HG02623 (cell line): ENCODE results near the gene SNCG.
"Not testable (repeated sequence)": the region's sequence is repeated elsewhere in the genome, so short reads cannot be mapped to it uniquely, and the experiment has no call there.

Source experiments
- ATAC-seq: cut with Tn5 transposase; IDR thresholded peaks from one replicate; pipeline ENCODE4 v1.9.1; 2021; ENCODE audit warnings: moderate library complexity; ENCODE audit not compliant: unreplicated experiment

SNCG gene

DNA sequence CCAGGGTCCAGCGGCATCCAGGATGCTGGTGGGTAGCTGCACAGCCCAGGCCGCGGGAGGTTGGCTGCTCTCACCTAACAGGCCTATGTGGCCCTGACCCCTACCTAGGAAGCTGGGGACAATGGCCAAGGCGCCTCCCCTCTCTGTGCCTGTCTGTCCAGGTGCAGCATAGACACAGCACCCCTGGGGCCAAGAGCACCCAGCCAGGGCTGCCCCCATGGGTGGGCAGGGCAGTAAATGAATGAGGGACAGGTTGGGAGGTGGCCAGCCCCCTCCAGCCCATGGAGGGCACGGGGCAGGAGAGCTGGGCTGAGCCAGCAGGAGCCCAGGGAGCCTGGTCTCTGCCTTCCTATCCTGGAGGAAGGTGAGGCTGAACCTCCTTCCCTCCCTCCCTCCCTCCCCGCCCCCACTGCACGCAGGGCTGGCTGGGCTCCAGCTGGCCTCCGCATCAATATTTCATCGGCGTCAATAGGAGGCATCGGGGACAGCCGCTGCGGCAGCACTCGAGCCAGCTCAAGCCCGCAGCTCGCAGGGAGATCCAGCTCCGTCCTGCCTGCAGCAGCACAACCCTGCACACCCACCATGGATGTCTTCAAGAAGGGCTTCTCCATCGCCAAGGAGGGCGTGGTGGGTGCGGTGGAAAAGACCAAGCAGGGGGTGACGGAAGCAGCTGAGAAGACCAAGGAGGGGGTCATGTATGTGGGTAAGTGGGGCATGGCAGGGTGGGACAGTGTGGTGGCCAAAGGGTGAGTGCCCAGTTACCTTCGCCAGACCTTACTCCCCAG is at the start of gene SNCG:
Gene SNCG (plus strand): TSS at position 484 of the 785 bp plus-strand sequence. CDS start 99 bp downstream, at position 583.
- ATAC-seq, result no peak

DNA sequence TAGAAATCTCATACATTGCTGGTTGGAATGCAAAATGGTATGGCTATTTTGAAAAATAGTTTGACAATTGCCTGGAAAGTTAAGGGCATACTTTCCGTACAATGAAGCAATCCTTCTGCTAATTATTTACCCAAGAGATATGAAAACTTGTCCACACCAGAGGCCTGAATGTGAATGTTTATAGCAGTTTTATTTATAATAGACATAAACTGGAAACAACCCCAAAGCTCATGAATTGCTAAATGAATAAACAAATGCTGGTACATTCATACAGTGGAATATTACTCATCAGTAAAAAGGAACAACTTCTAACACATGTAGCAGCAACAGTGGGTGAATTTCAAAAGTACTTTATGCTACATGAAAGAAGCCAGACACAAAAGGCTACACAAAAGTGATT is 43.7 kb upstream of the SNCG start:
- no peak for ATAC-seq

DNA sequence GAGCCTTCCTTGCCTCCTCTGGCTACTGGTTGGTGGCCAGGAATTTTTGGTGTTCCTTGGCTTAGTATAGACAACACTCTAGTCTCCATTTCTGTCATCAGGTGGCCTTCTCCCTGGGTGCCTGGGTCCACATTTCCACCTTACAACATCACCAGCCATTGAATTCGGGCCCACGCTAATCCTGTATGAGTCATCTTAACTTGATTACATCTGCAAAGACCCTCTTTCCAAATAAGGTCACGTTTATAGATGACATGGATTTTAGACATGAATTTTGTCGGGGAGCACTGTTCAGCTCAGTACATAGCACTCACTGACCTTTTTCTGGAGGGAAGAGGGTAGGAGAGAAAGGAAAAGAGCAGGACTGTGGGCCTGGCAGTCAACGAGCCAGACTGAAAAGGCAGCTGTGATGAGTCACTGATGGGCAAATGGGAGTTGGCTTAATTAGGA is 40.4 kb upstream of the SNCG start:
- no peak for ATAC-seq

DNA sequence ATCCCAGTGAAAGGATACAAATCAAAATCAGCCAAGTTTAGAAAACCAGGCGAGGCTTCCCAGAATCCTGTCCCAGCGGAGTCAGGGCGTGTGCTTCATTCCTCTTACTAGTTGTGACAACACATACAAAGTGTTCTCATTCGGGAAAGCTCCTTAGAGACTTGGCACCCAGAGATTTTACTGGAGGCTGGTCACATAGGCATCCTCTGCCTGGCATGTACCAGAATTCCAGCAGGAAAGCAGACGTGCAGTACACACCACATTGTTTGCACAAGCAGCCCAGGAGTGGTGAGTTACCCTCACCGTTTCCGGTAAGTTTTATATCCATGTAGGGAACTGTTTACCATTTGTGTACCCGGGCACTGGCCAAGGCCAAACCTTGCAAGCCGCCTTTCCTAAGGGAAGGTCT is 35.8 kb upstream of the SNCG start:
- no peak for ATAC-seq

DNA sequence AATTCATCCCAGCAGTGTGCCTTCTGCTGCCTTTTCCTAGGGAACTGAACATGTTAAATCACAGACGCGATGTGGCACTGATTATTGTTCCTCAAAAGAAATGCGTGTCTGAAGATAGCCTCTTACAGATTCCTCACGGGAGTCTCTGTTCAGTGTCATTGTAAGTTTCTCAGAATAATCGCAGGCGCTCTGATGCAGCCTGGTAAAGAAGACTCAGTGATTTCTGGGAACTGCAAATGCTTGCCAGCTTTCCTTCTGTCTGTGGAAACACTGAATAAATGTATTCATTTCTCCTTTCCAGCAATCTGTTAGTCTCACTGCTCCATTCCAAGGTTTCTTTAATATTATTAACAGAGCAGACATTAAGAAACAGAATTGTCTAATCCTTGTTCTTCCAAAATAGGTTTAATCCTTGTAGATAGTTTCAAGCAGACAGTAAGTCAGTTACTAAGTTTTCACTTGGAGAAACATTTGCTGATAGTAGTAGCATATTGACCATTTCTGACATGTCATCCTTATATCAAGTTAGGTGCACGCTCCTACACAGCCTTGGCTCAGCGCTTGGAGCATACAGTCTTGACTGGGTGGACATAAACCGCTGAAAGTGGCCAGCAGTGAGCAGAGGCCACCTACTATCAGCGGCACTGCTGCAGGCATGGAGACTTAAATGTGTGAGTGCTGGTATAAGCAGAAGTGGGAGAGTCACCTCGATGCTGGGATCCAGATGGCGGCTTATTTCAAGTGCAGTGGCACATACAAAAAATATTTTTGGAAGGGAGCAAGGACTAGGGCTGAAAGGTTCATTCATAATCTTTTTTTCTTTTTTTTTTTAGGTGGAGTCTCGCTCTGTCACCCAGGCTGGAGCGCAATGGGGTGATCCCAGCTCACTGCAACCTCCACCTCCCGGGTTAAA is 28.7 kb upstream of the SNCG start:
- no peak for ATAC-seq

DNA sequence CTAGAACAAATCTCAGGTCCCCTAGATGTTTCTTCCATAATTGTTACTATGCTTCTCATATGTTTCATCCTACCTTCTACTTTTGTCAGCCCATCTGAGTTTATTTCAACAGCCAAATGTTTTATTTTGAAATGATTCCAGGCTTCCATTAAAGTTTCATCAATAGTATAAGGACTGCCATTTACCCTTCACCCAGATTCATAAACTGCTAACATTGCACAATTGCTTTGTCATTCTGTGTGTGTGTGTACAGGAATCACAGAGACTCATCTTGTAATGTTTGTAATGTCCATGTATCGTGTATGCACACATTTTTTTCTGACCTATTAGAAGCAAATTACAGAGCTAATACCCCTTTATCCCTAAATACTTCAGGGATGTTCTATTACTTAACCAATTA is 26.5 kb upstream of the SNCG start:
- no peak for ATAC-seq

DNA sequence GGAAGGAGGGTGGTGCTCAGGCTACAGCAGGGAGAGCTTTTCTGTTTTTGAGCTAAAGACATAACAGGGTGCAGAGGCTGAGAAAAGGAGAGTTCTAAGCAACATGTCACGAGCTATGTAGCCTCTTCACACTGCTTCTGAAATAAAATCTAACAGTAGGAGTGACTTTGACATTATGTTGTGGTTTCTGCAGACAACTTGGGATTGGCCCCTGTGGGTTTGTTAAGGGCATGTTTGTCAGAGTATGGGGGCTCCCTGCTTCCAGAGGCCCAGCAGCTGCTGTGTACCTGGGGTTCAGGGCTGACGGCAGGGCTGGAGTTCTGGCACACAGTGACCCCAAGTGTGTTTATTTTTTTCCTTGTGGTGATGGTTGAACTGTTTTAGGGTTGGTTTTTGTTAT is 25.7 kb upstream of the SNCG start:
- no peak for ATAC-seq

DNA sequence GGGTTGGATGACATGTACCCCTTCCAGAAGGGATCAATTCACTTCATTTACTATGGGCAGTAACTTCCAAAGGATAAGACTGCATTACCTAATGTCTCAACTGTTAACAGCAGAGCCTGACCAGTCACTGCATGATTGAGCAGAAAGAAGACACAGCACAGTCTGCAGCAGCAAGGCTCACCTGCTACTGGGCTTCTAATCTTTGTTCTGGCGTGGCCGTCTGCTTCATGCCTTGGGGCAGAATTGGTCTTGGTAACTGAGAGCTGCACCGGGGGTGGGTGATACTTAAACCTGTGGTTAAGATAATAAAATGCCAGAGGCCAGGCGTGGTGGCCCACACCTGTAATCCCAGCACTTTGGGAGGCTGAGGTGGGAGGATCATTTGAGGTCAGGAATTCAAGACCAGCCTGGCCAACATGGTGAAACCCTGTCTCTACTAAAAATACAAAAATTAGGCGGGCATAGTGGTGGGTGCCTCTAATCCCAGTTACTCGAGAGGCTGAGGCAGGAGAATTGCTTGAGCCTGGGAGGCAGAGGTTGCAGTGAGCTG is 24.2 kb upstream of the SNCG start:
- not testable (repeated sequence) for ATAC-seq

DNA sequence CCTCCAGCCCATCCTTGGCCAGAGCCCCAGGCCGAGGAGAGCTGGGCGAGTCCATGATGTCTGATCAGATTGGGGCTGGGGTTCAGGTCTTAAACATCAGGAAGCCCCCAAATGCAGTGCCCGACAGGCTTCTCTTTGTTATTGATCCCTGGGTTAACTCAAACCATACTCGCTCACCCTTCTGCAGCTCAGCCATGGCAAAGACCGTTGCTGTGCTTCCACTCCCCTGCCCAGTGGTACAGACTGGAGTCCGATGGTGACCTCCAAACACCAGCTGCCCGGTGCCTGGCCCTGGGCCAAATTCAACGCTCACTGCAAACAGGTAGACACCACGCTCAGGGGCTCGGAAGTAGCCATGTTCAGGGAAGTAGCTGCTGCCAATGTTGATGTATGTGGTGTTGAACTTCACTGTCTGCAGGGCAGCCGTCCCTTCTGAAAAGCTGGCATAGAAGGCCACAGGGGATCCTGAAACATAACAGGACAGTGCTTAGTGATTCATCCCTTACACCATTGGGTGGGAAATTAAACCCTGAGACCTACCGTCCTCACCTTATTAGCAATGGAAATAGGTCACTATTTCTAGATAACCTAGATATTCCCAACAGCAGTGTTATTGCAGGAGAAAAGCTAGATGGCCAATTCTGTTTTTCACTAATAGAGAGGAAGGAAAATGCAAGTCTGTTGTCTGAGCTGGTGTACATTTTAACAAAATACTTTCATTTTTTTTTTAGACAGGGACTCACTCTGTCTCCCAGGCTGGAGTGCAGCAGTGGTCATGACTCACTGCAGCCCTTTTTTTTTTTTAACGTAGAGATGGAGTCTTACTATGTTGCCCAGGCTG is 21.5 kb upstream of the SNCG start:
- no peak for ATAC-seq

DNA sequence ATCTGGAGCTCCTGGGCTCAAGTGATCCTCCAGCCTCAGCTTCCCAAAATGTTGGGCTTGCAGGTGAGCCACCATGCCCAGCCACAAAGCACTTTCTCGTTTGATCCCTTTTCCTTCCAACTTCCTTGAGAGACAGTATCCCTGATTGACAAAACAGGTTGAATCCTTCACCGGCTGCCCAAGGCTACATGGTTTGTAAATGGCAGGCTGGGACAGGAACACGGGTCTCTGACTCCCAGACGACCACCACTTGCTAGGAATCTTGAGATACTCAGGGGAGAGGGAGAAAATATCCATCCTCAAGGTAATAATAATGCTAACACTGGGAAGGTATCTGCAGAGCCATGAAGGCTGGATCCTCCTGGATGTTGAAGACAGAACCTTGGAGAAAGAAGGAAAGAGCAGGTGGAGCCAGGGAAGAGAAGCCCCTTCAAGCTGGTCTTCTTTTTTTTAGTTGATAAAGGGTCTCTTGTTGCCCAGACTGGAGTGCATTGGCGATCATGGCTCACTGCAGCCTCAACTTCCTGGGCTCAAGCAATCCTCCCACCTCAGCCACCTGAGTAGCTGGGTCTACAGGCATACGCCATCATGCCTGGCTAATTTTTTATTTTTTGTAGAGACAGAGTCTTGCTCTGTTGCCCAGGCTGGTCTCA is 20.8 kb upstream of the SNCG start:
- no peak for ATAC-seq

DNA sequence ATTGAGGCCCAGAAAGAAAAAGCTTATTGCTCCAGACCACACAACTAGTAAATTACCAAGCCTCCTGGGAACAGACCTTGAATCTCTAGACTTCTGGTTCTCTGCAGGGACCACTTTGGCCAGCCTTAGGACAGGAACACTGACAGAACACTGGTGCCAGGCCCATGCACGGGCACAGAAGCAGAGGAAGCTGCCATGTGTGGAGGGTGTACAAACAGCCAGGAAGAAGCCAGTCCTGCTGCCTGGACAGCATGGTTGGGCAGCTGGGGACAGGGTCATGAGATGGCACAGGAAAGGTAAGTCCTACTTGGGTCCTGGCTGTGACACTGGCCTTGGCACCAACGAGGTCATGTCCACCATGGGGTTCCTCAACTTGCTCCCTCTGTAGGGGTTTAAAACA is 20.1 kb upstream of the SNCG start:
- ATAC-seq, result no peak

DNA sequence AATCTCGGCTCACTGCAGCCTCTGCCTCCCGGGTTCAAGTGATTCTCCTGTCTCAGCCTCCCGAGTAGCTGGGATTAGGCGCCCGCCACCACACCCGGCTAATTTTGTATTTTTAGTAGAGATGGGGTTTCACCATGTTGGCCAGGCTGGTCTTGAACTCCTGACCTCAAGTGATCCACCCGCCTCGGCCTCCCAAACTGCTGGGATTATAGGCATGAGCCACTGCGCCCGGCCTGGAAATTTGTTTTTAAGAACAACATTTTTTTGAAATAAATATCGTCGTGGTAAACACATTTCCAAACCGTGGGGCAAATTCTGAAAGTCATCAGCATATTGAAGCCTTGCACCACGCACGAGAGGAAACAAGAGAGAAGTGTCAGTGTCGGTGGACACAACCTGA is 18.3 kb upstream of the SNCG start:
- not testable (repeated sequence) for ATAC-seq

DNA sequence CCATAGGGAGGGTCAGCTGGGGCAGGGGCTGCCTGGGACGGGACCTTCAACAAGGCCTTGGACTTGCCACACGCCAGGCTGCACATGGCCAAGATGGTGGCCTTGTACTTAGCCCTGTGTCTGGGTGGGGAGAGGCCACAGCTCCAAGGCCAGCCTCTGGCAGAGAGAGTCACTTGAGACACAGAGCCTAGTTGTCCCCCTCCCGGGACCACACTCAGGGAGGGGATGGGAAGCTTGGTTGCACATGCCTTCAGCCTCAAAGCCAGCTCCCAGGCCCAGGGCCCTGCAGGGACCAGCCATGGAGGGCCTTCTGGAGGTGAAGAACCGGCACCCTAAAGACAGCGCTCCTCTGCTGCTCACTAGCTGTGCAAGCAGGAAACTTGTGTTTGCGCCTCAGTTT is 17.7 kb upstream of the SNCG start:
- ATAC-seq, result no peak

DNA sequence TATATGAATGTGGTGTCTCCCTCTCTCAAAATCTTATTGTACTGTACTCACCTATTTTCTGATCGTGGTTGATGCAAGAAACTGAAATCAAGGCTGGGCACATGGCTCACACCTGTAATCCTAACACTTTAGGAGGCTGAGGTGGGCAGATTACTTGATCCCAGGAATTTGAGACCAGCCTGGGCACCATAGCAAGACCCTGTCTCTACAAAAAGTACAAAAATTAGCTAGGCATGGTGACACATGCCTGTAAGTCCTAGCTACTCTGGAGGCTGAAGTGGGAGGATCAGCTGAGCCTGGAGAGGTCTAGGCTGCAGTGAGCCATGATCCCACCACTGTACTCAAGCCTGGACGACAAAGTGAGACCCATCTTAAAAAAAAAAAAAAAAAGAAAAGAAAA is 17.0 kb upstream of the SNCG start:
- ATAC-seq, result no peak

DNA sequence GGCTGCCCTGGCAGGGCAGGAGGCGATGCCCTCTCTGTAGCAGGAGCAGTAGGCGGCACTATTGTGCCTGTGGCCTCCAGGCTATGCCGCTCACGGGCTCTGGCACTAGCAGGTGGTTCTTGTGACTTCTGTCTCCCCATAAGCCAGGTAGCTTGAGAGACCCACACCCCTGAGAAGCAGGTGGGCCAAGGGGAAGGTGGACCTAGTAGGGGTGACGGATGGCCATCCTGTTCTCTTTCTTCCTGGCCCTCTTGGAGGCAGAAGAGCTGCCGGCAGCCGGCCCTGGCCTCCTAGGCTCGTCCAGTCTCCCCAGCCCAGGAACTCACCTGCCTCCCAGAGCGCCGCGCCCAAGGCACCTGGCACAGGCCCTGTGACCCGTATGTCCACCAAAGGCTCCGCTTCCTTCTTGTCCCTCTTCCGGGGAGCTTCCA is 16.4 kb upstream of the SNCG start:
- no peak for ATAC-seq

DNA sequence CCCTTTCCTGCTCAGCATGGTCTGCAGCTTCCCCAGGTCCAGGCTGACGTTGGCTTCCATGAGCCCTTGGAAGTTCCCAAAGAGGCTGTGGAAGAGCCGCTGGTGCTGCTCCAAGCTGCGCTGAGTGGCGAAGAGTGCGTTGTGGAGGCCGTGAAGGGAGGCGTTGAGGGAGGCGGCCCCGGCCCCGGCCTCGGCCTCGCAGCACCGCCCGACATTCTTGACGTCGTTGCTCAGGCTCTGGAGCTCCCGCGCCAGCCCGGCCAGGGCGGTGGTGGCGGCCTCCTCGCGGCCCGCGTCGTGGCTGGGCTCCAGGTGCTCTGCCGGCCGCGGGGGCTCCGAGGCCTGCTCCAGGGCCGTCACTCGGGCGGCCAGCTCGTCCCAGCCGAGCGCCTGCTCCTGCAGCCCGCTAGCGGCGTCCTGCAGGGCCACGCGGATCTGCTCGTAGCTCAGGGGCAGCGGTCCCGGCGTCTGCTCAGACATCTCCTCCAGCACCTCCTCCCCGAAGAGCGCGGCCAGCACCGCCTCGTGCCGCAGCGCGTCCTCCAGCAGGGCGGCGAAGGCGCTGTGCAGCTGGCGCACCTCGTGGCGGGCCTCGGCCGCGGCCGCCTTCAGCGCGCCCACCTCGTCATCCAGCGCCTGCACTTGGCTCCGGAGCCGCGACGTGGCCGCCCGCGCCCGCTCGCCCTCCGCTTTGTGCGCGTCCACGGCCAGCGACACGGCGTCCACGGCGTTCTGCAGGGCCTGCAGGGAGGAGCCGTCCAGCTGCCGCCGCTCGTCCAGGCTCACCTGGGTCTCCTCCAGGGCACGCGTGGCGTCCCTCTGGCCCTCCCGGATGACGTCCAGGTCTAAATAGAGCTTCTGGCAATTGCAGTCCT is 15.7 kb upstream of the SNCG start:
- no peak for ATAC-seq

DNA sequence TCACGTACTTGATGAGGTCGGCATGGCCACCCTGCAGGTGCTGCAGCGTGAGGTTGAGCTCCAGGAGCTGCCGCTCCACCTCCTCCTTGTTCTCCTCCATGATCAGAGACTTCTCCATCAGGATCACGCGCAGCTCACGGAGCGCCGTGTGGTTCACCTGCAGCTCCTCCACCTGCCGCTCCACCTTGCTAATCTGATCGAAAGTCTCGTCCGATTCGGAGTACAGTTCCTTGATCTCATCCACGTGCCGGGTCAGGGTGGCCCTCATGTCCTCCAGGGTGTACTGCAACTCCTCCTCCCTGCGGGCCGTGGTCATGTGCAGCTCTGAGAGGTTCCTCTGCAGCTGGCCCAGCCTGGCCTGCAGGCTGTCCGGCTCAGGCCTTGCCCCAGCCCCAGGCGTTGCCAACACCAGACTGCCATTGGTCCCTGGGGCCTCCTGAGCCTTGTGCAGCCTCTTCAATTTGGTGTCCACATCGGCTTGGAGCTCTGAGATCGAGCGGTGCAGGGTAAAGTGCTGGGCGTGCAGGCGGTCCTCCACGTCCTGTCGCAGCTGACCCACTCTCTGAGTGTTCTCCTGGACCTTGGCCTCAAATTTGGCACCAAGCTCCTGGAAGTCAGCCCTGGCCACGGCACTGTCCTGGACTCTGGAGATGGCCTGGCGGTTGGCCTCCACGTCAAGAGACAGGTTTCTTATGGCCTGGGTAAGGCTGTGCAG is 14.9 kb upstream of the SNCG start:
- ATAC-seq, result no peak

DNA sequence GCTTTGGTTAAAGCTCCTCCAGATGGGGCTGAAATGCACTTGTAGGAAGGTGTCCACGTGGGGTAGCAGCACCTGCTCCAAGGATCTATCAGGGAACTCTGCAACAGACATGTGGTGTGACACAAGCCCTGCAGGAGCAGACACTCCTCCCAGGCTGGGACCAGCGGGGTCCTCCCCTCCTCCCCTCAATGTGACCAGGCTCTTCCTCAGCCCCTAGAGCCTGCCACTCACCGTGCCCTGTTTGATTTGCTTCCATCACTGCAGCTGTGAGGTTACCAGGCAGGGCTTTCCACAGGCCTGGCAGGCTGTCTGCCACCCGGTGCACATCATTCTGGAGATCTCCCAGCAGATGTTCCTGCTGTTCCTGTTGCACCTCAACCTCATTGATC is 14.4 kb upstream of the SNCG start:
- ATAC-seq, result no peak

DNA sequence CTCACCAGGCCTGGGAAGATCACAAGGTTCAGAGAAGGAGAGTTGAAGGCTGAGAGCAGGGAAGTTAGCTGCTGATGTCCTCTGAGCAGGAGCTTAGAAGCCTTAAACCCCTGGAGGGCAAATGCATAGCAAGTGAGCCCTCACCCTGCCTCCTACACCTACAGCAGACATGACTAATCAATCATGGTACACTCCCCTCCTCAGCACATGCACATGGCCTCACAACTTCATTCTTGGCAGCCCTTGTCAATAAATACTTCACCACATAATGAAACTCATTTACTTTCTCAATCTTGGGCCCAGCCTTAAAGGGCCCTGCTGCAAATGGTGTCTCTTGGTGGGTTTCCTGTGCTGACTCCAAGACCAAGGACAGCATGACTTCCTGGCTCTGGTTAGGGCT is 13.9 kb upstream of the SNCG start:
- no peak for ATAC-seq
